Peyer's patch (tissue), 4 donors: ENCODE results near the gene MYOM3. TPM values are rescaled to one million over a fixed set of nuclear protein-coding genes. Genes with fewer than 3 reads are reported as not detected.

ENCODE experiments used
- DNase-seq, 3 donors: peaks; one replicate each; pipeline ENCODE4 v3.0.0-alpha.2; 2017 to 2019
- H3K27ac ChIP-seq, 4 donors: fragments of 200-600 bp; sonication (generic); one replicate each; pipeline ENCODE4 v1.5.1; 2016 to 2019
- H3K27me3 ChIP-seq, 2 donors: fragments of 200-600 bp; sonication (generic); one replicate each; pipeline ENCODE4 v1.5.1; 2019
- H3K36me3 ChIP-seq, 3 donors: fragments of 200-600 bp; sonication (generic); one replicate each; pipeline ENCODE4 v1.5.1; 2016 to 2019
- H3K4me1 ChIP-seq, 4 donors: fragments of 200-600 bp; sonication (generic); one replicate each; pipeline ENCODE4 v1.5.1; 2016 to 2019
- H3K4me3 ChIP-seq, 4 donors: fragments of 200-600 bp; sonication (generic); 1 replicate in 3 of 4; 2 replicates in 1 of 4; pipeline ENCODE4 v1.5.1; 2016 to 2019; ENCODE audit warnings: mild to moderate bottlenecking in 1 of 4
- H3K9me3 ChIP-seq, 4 donors: fragments of 200-600 bp; sonication (generic); one replicate each; pipeline ENCODE4 v1.5.1; 2016 to 2019; ENCODE audit warnings: mild to moderate bottlenecking in 1 of 4
- CTCF ChIP-seq, 6 experiments: fragments of 450-650 bp in 4 of 6; fragments of 200-600 bp in 2 of 6; sonication (generic) in 1 of 6; IDR thresholded peaks; one replicate each; pipeline ENCODE4 v1.5.1; 2017 to 2019; ENCODE audit warnings: antibody characterized with exemption in 6 of 6, mild to moderate bottlenecking in 3 of 6, moderate library complexity in 1 of 6
- POLR2A ChIP-seq, 2 donors: fragments of 450-650 bp; IDR thresholded peaks; one replicate each; pipeline ENCODE4 v1.5.1; 2017; ENCODE audit warnings: antibody characterized with exemption in 2 of 2, mild to moderate bottlenecking in 2 of 2, moderate library complexity in 2 of 2
- total RNA-seq, 4 donors: library from RNA; depleted of rRNA; stranded (reverse); fragments of >200 nt; gene quantifications; one replicate each; pipeline ENCODE4 v1.1.0, GENCODE V29; 2016

MYOM3 gene
- total RNA-seq, 4 donors from 2014 or later: 10.7 to 40.8 (median 24.7) TPM

GRCh38 chr1:24080131-24080530 lies 31.8 kb downstream of the MYOM3 start:
- Histone ChIP-seq H3K36me3 (no peaks in the 10 kb centered on the region), H3K27ac (no peak overlapping the region), H3K9me3 (no peaks in the 10 kb centered on the region), H3K4me1 (no peaks in the 10 kb centered on the region), H3K27me3 (no peaks in the 10 kb centered on the region), H3K4me3 (no peak overlapping the region)
- DNase-seq: no peak
- no peak for TF ChIP-seq POLR2A (IDR thresholded peaks at IDR 0.05)
- TF ChIP-seq CTCF (IDR thresholded peaks at IDR 0.05): no peak

- Histone ChIP-seq H3K4me1 (no peaks in the 10 kb centered on the region), H3K27me3 (no peaks in the 10 kb centered on the region), H3K9me3 (no peaks in the 10 kb centered on the region), H3K36me3 (no peaks in the 10 kb centered on the region), H3K4me3 (no peak overlapping the region), H3K27ac (no peak overlapping the region)
- TF ChIP-seq POLR2A (IDR thresholded peaks at IDR 0.05) (no peak), CTCF (IDR thresholded peaks at IDR 0.05) (no peak)
- DNase-seq: no peak
Measured at GRCh38 chr1:24077278-24077978, 34.5 kb downstream of the MYOM3 start.

GRCh38 chr1:24075946-24076345 lies 36.0 kb downstream of the MYOM3 start:
- no peaks in the 10 kb centered on the region for H3K36me3 ChIP-seq
- no peak for TF ChIP-seq CTCF (IDR thresholded peaks at IDR 0.05)
- TF ChIP-seq POLR2A (IDR thresholded peaks at IDR 0.05): no peak
- DNase-seq: no peak

GRCh38 chr1:24075590-24075854 lies 36.4 kb downstream of the MYOM3 start:
- no peaks in the 10 kb centered on the region for H3K9me3 ChIP-seq
- H3K36me3 ChIP-seq: no peaks in the 10 kb centered on the region
- no peak for DNase-seq
- H3K27me3 ChIP-seq: no peaks in the 10 kb centered on the region
- no peak overlapping the region for H3K27ac ChIP-seq
- H3K4me1 ChIP-seq: peaks cover 0 to 5% (median 0%) of the 10 kb centered on the region in 4 donors
- H3K4me3 ChIP-seq: no peak overlapping the region
- TF ChIP-seq POLR2A (IDR thresholded peaks at IDR 0.05) (no peak), CTCF (IDR thresholded peaks at IDR 0.05) (no peak)

More at GRCh38 chr1:24075946-24076345, 36.0 kb downstream of the MYOM3 start:
- no peak overlapping the region for H3K27ac ChIP-seq
- peaks cover 0 to 4% (median 0%) of the 10 kb centered on the region in 4 donors for H3K4me1 ChIP-seq
- no peaks in the 10 kb centered on the region for H3K9me3 ChIP-seq
- no peaks in the 10 kb centered on the region for H3K27me3 ChIP-seq
- H3K4me3 ChIP-seq: no peak overlapping the region

GRCh38 chr1:24074817-24075589 lies 36.9 kb downstream of the MYOM3 start:
- DNase-seq: no peak
- no peak overlapping the region for H3K27ac ChIP-seq
- no peaks in the 10 kb centered on the region for H3K36me3 ChIP-seq
- peaks cover 0 to 5% (median 0%) of the 10 kb centered on the region in 4 donors for H3K4me1 ChIP-seq
- H3K9me3 ChIP-seq: no peaks in the 10 kb centered on the region
- H3K27me3 ChIP-seq: no peaks in the 10 kb centered on the region
- H3K4me3 ChIP-seq: no peak overlapping the region
- no peak for TF ChIP-seq POLR2A (IDR thresholded peaks at IDR 0.05)
- TF ChIP-seq CTCF (IDR thresholded peaks at IDR 0.05): peak in 1 of 6 experiments; percentile 11
